IPS-15b (cell line): ENCODE data around the gene GALNT5.

ENCODE experiments used
- H3K27me3 ChIP-seq: one replicate; pipeline ENCODE4 v1.6.1; 2013; ENCODE audit warnings: low read length; ENCODE audit not compliant: control insufficient read depth, insufficient read depth
- H3K36me3 ChIP-seq: one replicate; pipeline ENCODE4 v1.6.1; 2013; ENCODE audit warnings: low read length; ENCODE audit not compliant: control insufficient read depth, insufficient read depth
- H3K4me1 ChIP-seq: one replicate; pipeline ENCODE4 v1.6.1; 2013; ENCODE audit warnings: mild to moderate bottlenecking, low read length; ENCODE audit not compliant: control insufficient read depth, insufficient read depth
- H3K4me3 ChIP-seq: one replicate; pipeline ENCODE4 v1.5.1; 2013; ENCODE audit warnings: low read depth, low read length
- H3K9ac ChIP-seq: one replicate; pipeline ENCODE4 v1.6.1; 2013; ENCODE audit warnings: low read depth, mild to moderate bottlenecking, low read length
- H3K9me3 ChIP-seq: one replicate; pipeline ENCODE4 v1.6.1; 2013; ENCODE audit warnings: mild to moderate bottlenecking, low read length; ENCODE audit not compliant: control insufficient read depth, insufficient read depth

Gene GALNT5

DNA sequence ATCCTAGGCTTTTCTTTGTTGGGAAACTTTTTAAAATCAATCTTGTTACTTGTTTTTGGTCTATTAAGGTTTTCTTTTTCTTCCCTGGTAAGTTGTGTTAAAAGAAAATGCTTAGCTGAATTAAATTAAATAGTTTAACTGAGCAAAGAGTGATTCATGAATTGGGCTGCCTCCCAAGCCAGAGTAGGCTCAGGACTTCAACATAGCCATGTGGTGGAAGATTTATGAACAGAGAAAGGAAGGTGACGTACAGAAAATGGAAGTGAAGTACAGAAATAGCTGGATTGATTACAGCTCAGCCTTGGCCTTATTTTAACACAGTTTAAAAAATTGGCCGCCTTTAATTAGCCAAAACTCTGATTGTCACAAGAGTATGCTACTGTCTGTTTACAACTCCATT, 27.9 kb upstream of the GALNT5 start:
- Histone ChIP-seq H3K36me3 (no peaks in the 10 kb centered on the region), H3K27me3 (no peaks in the 10 kb centered on the region), H3K9ac (no peak overlapping the region), H3K4me1 (no peaks in the 10 kb centered on the region), H3K9me3 (no peaks in the 10 kb centered on the region), H3K4me3 (no peak overlapping the region)

DNA sequence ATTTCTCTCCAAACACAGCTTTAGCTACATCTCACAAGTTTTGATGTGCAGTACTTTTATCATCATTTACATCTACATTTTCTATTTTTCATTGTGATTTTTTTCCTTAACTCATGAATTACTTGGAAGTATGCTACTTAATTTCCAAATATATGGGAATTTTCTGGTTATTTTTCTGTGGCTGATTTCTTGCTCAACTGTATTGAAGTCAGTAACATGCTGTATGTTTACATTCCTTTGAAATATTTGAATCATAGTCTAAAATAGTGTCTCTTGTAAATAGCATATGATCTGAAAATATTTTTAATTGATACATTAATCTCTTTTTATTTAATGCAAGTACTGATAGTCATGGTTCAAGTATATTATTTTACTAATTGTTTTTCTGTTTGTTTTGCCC, 26.0 kb upstream of the GALNT5 start:
- H3K4me1 ChIP-seq: no peaks in the 10 kb centered on the region
- no peak overlapping the region for H3K9ac ChIP-seq
- no peaks in the 10 kb centered on the region for H3K9me3 ChIP-seq
- H3K27me3 ChIP-seq: no peaks in the 10 kb centered on the region
- no peaks in the 10 kb centered on the region for H3K36me3 ChIP-seq
- no peak overlapping the region for H3K4me3 ChIP-seq

DNA sequence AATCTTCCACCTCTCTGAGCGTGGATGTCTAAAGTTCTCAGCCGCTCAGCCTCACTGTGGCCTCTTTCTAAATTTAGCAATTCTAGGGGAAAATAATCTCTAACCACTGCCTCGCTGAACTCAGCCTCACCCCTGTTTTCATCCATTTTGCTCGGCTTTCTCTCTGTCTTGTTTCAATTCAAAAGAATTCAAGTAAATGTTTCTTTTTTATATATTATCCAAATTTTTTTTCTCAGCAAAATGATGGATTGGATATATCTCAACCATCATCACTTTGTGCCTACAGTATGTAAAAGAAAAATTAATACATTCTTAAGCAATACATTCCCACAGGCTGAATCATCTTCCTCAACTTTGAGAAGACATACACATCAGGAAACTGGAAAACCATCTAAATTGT, 24.0 kb upstream of the GALNT5 start:
- Histone ChIP-seq H3K9ac (no peak overlapping the region), H3K9me3 (no peaks in the 10 kb centered on the region), H3K36me3 (no peaks in the 10 kb centered on the region), H3K4me1 (no peaks in the 10 kb centered on the region), H3K27me3 (no peaks in the 10 kb centered on the region), H3K4me3 (no peak overlapping the region)

DNA sequence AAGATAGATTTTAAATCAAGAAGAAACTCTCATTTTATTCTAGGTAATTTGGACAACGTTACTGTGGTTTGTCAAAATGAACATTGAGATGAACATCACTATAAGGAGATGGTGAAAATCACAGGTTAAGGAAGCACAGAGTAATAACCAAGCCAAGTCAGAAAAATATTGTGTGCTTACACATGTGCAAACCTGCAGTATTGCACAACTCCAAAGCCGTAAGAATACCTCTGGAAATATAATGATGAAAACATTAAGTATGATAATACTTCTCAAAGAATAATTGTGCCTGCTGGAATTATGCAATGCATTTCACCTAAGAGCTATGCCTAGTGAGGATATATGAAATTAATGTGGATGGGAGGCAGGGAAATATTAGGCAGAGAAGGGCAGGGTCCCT, 21.1 kb upstream of the GALNT5 start:
- Histone ChIP-seq H3K9ac (no peak overlapping the region), H3K4me3 (no peak overlapping the region), H3K36me3 (no peaks in the 10 kb centered on the region), H3K9me3 (no peaks in the 10 kb centered on the region), H3K4me1 (no peaks in the 10 kb centered on the region), H3K27me3 (no peaks in the 10 kb centered on the region)

DNA sequence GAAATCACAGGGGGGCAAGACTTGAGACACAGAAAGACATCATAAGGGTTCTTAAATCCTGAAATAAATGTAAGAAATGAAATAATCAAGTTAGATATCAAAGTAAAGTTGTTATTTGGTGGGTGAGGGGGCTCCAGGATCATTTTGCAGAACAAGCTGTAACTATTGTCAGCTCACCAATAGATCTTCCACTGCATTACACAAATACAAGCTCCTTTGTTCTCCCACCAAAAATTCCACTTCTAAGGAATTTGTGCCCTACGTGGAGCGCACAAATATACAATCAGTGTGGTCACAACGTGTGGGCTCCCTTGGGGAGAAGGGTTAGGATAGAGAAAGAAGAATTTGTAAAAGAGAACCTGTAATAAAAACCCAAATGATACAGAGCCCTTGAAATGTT, 19.2 kb upstream of the GALNT5 start:
- Histone ChIP-seq H3K27me3 (no peaks in the 10 kb centered on the region), H3K9me3 (no peaks in the 10 kb centered on the region), H3K36me3 (no peaks in the 10 kb centered on the region), H3K4me1 (no peaks in the 10 kb centered on the region), H3K9ac (no peak overlapping the region), H3K4me3 (no peak overlapping the region)

DNA sequence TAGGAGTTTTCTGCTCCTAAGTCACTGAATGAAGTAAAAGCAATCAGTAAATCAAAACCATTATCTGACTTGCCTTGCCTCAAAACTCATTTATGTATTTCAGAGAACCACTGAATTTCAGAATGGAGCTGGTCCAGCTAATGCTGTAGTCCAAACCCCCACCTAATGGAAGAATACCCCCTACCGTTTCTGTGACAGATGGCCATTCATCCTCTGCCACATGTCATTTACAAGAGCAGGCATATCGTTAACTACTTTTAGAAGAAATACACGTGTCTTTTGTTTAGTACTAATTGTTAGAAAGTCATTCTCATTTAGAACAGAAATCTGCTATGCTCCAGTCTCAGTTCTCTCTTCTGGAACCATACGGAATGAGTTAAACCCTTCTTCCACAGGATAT, 12.8 kb upstream of the GALNT5 start:
- Histone ChIP-seq H3K9ac (no peak overlapping the region), H3K36me3 (no peaks in the 10 kb centered on the region), H3K27me3 (no peaks in the 10 kb centered on the region), H3K4me3 (no peak overlapping the region), H3K9me3 (no peaks in the 10 kb centered on the region), H3K4me1 (peaks cover 27% of the 10 kb centered on the region)

DNA sequence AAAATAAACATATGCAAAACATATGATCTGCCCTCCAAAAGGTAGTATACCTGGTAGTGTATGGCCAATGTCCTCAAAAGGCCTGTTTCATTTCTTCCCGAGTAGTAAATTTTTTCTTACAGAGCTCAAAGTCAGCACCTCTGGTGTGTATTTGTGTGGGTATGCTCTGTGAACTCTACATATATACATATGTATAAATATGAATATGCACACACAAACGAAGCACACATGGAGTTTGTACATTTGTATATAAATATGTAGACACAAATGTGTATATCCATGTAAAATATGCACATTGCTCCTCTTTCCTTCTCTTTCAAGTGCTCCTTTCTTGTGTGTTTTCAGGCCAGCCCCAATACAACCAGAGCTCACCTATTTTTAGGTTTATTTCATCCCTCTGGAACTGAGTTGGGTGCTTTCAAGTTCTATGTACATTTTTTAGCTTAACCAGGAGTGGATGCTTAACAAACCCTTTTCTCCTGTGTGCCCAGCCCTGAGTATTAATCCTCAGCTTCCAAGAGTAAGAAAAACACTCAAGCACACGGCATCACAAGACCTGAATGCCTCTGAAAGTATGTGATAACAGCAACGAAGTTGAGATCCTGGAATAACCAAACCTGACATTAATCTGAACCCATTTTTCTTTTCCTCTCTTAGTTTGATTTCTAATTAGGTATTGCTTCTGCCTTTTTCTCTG, 12.2 kb upstream of the GALNT5 start:
- Histone ChIP-seq H3K27me3 (no peaks in the 10 kb centered on the region), H3K9ac (no peak overlapping the region)

DNA sequence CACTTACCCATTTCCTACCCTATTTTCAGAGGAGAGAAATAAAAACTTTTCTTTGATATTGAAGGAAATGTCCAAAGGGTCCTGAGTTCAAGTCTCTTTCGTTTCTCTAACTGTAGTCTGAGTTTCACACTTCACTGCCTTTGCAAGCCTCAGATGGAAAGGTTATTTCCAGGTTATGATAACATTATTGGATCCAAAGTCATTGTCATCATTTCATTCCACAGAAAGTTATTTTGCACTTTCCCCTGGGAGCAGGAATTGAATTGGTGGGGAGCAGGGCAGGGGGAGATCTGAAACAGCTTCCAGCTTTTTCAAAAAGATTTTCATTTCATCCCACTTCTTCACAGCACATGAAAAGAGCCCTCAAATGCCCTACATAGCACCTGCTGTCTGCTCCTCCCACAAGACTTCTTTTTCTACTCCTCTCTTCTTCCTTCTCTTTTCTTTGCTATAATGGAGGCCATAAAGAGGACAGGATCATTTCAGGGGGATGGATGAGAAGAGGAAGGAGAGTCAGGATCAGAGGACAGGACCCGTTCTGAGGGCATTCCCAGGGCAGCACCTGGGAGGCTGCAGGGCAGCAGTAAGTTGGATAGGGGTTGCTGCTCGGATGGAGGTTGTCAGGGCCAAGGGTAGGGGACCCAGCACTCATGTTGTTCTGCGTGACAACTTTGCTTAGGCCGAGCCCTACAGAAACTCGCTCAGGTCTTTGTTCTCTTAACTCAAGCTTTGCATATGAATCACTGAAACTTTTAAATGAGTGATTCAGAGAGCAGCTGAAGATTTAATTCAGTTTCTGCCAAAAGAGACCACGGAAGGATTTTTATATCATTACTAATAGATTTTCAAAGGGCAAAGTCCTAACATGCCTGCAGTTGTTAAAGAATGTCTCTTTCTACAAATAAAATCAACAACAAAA, 11.4 kb upstream of the GALNT5 start:
- no peak overlapping the region for H3K9ac ChIP-seq
- peaks cover 27% of the 10 kb centered on the region for H3K4me1 ChIP-seq
- H3K4me3 ChIP-seq: no peak overlapping the region
- no peaks in the 10 kb centered on the region for H3K27me3 ChIP-seq
- H3K9me3 ChIP-seq: no peaks in the 10 kb centered on the region
- no peaks in the 10 kb centered on the region for H3K36me3 ChIP-seq

More for the DNA sequence above, 12.2 kb upstream of the GALNT5 start:
- H3K4me1 ChIP-seq: peaks cover 27% of the 10 kb centered on the region
- H3K9me3 ChIP-seq: no peaks in the 10 kb centered on the region
- no peak overlapping the region for H3K4me3 ChIP-seq
- no peaks in the 10 kb centered on the region for H3K36me3 ChIP-seq

DNA sequence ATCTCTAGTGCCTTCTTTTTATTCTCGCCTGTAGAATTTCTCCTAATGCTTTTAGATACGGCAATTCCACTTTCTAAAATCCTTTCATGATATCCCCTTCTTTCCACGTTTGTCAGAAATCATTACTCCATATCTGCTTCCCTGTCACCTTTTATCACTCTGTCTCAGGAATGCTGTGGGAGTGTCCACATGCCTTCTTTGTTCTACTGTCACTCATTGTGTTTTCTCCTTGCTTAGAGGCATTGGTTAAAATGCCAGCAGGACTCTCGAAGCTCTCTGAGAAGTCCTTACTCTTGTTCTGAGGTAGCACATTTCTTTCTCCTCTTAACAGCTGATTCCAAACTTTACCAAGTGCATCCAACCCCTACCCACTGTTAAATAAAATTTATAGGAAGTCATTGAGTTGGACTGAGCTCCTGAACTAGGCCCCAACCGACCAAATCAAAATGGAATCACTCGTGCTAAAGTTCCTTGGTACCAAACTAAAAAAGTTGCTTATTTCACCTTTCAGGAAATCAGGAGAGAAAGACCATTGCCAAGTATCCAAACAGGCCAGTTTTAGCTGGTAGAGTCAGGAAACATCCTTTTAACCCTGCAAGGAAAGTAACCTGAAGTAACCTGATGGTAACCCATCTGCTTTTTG, 10.6 kb upstream of the GALNT5 start:
- no peak overlapping the region for H3K9ac ChIP-seq
- H3K27me3 ChIP-seq: no peaks in the 10 kb centered on the region
- H3K36me3 ChIP-seq: no peaks in the 10 kb centered on the region
- peaks cover 27% of the 10 kb centered on the region for H3K4me1 ChIP-seq
- no peak overlapping the region for H3K4me3 ChIP-seq
- no peaks in the 10 kb centered on the region for H3K9me3 ChIP-seq

DNA sequence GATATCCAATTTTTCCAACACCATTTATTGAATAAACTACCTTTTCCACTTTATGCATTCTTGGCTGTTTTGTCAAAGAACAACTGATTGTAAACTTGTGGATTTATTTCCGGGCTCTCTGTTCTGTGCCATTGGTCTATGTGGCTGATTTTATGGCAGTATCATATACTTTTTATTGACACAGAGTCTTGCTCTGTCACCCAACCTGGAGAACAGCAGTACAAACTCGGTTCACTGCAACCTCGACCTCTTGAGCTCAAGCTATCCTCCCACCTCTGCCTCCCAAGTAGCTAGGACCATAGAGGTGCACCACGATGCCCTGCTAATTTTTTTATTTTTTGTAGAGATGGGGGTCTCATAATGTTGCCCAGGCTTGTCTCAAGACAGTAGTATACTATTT, 6.7 kb upstream of the GALNT5 start:
- Histone ChIP-seq H3K4me1 (peaks cover 12% of the 10 kb centered on the region), H3K9me3 (no peaks in the 10 kb centered on the region), H3K36me3 (no peaks in the 10 kb centered on the region), H3K4me3 (no peak overlapping the region), H3K9ac (no peak overlapping the region), H3K27me3 (no peaks in the 10 kb centered on the region)

DNA sequence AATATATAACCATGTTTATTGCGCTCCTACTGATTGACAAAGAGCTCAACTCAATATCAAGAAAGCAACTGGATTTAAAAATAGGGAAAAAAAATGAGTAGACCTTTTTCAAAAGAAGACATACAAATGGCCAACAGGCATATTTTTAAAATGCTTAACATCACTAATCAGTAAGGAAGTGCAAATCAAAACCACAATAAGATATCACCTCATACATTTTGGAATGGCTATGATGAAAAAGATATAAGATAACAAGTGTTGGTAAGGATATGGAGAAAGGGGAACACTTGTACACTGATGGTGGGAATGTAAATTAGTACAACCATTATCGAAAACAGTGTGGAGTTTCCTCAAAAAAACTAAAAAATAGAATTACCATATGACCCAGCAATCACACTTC, 5.6 kb upstream of the GALNT5 start:
- Histone ChIP-seq H3K27me3 (no peaks in the 10 kb centered on the region), H3K4me1 (peaks cover 4% of the 10 kb centered on the region), H3K36me3 (no peaks in the 10 kb centered on the region), H3K9ac (no peak overlapping the region), H3K9me3 (no peaks in the 10 kb centered on the region), H3K4me3 (no peak overlapping the region)
